Endothelial cell of umbilical vein (primary cell): ENCODE measurements around the gene SLC31A2. TPM values are rescaled to one million over a fixed set of nuclear protein-coding genes. Genes with fewer than 3 reads are reported as not detected.

Experiments used
- BruUV-seq: library from RNA; stranded (reverse); fragments of 400-500 nt; replicated peaks from 2 replicates; lab custom pipeline; 2021; lab: Mats Ljungman, UMichigan
- CTCF ChIA-PET: fragments of 300-600, 350-600 bp; sonication (Branson Sonifier 250); formaldehyde crosslinking; loops from one replicate; lab custom pipeline; 2021; ENCODE audit warnings: antibody characterized with exemption, inconsistent platforms; lab: Charles Lee
- POLR2A ChIA-PET: fragments of 300-600, 350-600 bp; sonication (Branson Sonifier 250); formaldehyde crosslinking; loops from one replicate; lab custom pipeline; 2021; ENCODE audit warnings: antibody characterized with exemption, inconsistent platforms; lab: Charles Lee
- DNase-seq: peaks from one replicate; pipeline ENCODE4 v3.0.0-alpha.2; 2011; ENCODE audit warnings: low read depth, low spot score
- FAIRE-seq: peaks from 2 replicates; lab custom pipeline; 2011; peaks lifted over from hg19 to GRCh38; lab: Jason Lieb, UNC
- H2AFZ ChIP-seq: 2 replicates; pipeline ENCODE4 v1.6.0; 2012; ENCODE audit warnings: low read depth, low read length, control low read depth, inconsistent platforms
- H3K27ac ChIP-seq: 2 replicates; pipeline ENCODE4 v1.5.1; 2011; ENCODE audit warnings: low read depth, mild to moderate bottlenecking, control low read depth, low read length, moderate library complexity; ENCODE audit not compliant: insufficient read depth
- H3K27me3 ChIP-seq, 2 experiments: 2 replicates each; pipeline versions ENCODE4 v1.6.0 to v1.6.1; 2011; ENCODE audit warnings: low read length in 2 of 2, mixed read lengths in 1 of 2; ENCODE audit not compliant: control insufficient read depth in 2 of 2, insufficient read depth in 2 of 2
- H3K36me3 ChIP-seq, 2 experiments: 2 replicates in 1 of 2; 3 replicates in 1 of 2; pipeline ENCODE4 v1.5.1; 2011; ENCODE audit warnings: low read length in 2 of 2, mild to moderate bottlenecking in 1 of 2, moderate library complexity in 1 of 2; ENCODE audit not compliant: control insufficient read depth in 2 of 2, insufficient read depth in 2 of 2; ENCODE audit errors: extremely low read depth in 1 of 2
- H3K4me1 ChIP-seq: 3 replicates; pipeline ENCODE4 v1.5.1; 2011; ENCODE audit warnings: mild to moderate bottlenecking, low read length; ENCODE audit not compliant: control insufficient read depth, insufficient read depth; ENCODE audit errors: extremely low read depth
- H3K4me2 ChIP-seq: 2 replicates; pipeline ENCODE4 v1.6.1; 2011; ENCODE audit warnings: low read length, control low read depth, mixed read lengths; ENCODE audit not compliant: insufficient read depth
- H3K4me3 ChIP-seq, 3 experiments: fragments of 200-600 bp in 1 of 3; sonication (generic), shearing (Covaris generic) in 1 of 3; replicated peaks in 1 of 3; 2 replicates each; pipeline ENCODE4 v1.5.1; 2011 to 2016; ENCODE audit warnings: control low read depth in 3 of 3, low read length in 3 of 3, mild to moderate bottlenecking in 2 of 3, inconsistent platforms in 1 of 3, low read depth in 1 of 3, moderate library complexity in 1 of 3; ENCODE audit not compliant: insufficient read depth in 1 of 3
- H3K79me2 ChIP-seq: 2 replicates; pipeline ENCODE4 v1.6.0; 2012; ENCODE audit warnings: low read length, inconsistent platforms; ENCODE audit not compliant: control insufficient read depth, insufficient read depth
- H3K9ac ChIP-seq: replicated peaks from 2 replicates; pipeline ENCODE3; 2011; ENCODE audit warnings: low read length, control low read depth; ENCODE audit not compliant: insufficient read depth; ENCODE audit errors: extremely low read depth
- H3K9me1 ChIP-seq: replicated peaks from 3 replicates; pipeline ENCODE4 v1.6.0; 2011; ENCODE audit warnings: mild to moderate bottlenecking, low read length; ENCODE audit not compliant: control insufficient read depth, insufficient read depth; ENCODE audit errors: extremely low read depth
- H3K9me3 ChIP-seq: replicated peaks from 2 replicates; pipeline ENCODE4 v1.5.1; 2012; ENCODE audit warnings: low read length, inconsistent platforms; ENCODE audit not compliant: control insufficient read depth, insufficient read depth
- H4K20me1 ChIP-seq: replicated peaks from 2 replicates; pipeline ENCODE3; 2011; ENCODE audit warnings: mild to moderate bottlenecking, low read length; ENCODE audit not compliant: control insufficient read depth, insufficient read depth; ENCODE audit errors: extremely low read depth
- CTCF ChIP-seq, 2 donors: IDR thresholded peaks; 1 replicate in 1 of 2; 2 replicates in 1 of 2; pipeline ENCODE4 v1.5.1; 2011; ENCODE audit warnings: low read length in 2 of 2, mild to moderate bottlenecking in 2 of 2, moderate library complexity in 2 of 2, control low read depth in 1 of 2, inconsistent platforms in 1 of 2, low read depth in 1 of 2; ENCODE audit not compliant: insufficient read depth in 1 of 2; ENCODE audit errors: extremely low read depth in 1 of 2
- FOS ChIP-seq: IDR thresholded peaks from 2 replicates; pipeline ENCODE4 v1.6.1; 2011; ENCODE audit warnings: mild to moderate bottlenecking, low read length, moderate library complexity, borderline replicate concordance; ENCODE audit not compliant: insufficient read depth
- GATA2 ChIP-seq: IDR thresholded peaks from 2 replicates; pipeline ENCODE4 v1.7.0; 2011; ENCODE audit warnings: low read depth, mild to moderate bottlenecking, moderate library complexity, mixed read lengths, low read length; ENCODE audit not compliant: insufficient read length, insufficient read depth
- JUN ChIP-seq: IDR thresholded peaks from 2 replicates; pipeline ENCODE4 v1.6.1; 2011; ENCODE audit warnings: borderline replicate concordance, low read depth; ENCODE audit not compliant: insufficient read length, insufficient read depth
- MYC ChIP-seq: IDR thresholded peaks from one replicate; pipeline ENCODE4 v1.6.1; 2011; ENCODE audit warnings: mild to moderate bottlenecking, low read depth, low read length
- POLR2A ChIP-seq: IDR thresholded peaks from 2 replicates; pipeline ENCODE4 v1.6.1; 2012; ENCODE audit warnings: low read depth, mild to moderate bottlenecking, control low read depth, low read length
- dilution Hi-C: fragments of 300-500 bp; cut with MboI; formaldehyde crosslinking; loops from one replicate; pipeline ENCODE4 v1.15.0; 2019; ENCODE audit warnings: low sequenced_read_pairs; ENCODE audit not compliant: extremely low pct_ligation_motif_present
- intact Hi-C: fragments of 100-400 bp; cut with micrococcal nuclease; formaldehyde crosslinking; loops from one replicate; pipeline ENCODE4 v1.10.0; 2022
- polyA plus RNA-seq, 4 experiments: library from polyadenylated mRNA; depleted of rRNA in 3 of 4; stranded (reverse) in 3 of 4; unstranded in 1 of 4; fragments of >200 nt; gene quantifications; 2 replicates each; pipeline versions ENCODE4 v1.2.1 to v1.2.3, GENCODE V29; 2011 to 2012; ENCODE audit warnings: missing spikeins in 1 of 4
- total RNA-seq: library from RNA; stranded (reverse); gene quantifications from 2 replicates; pipeline ENCODE4 v1.2.3, GENCODE V29; 2021

SLC31A2 gene
- total and polyA plus RNA-seq, 2 donors (not counting 3 experiments of a cell fraction or from before 2014, with no cell fraction given) = 3.7 to 9.8 TPM

GRCh38 chr9:113129466-113129865 lies 21.3 kb upstream of the SLC31A2 start:
- dilution Hi-C loops = no loop called here
- Histone ChIP-seq H3K4me2 (no peak overlapping the region), H3K9ac (no peak overlapping the region), H3K36me3 (no peaks in the 10 kb centered on the region), H4K20me1 (no peaks in the 10 kb centered on the region), H3K9me1 (no peaks in the 10 kb centered on the region), H3K4me3 (no peak overlapping the region), H3K4me1 (no peaks in the 10 kb centered on the region), H3K27ac (no peak overlapping the region), H2AFZ (no peak overlapping the region), H3K9me3 (no peaks in the 10 kb centered on the region), H3K79me2 (no peaks in the 10 kb centered on the region), H3K27me3 (peaks cover 0 to 2% of the 10 kb centered on the region in 2 experiments)
- FAIRE-seq (no peak), DNase-seq (no peak)
- intact Hi-C loops = no loop called here
- no peak for TF ChIP-seq MYC
- TF ChIP-seq GATA2 = no peak
- no peak for TF ChIP-seq JUN
- TF ChIP-seq FOS = no peak
- ChIA-PET CTCF (no interaction called here), POLR2A (no interaction called here)
- no TSS peak for BruUV-seq

GRCh38 chr9:113129884-113130283 lies 20.9 kb upstream of the SLC31A2 start:
- no TSS peak for BruUV-seq
- H3K9me3 ChIP-seq = no peaks in the 10 kb centered on the region
- H3K9ac ChIP-seq = no peak overlapping the region
- no peaks in the 10 kb centered on the region for H4K20me1 ChIP-seq
- POLR2A ChIA-PET = no interaction called here
- dilution Hi-C loops (no loop called here), intact Hi-C loops (no loop called here)
- H3K4me3 ChIP-seq = no peak overlapping the region
- CTCF ChIA-PET = no interaction called here
- DNase-seq = no peak
- no peaks in the 10 kb centered on the region for H3K4me1 ChIP-seq
- H3K4me2 ChIP-seq = no peak overlapping the region
- H2AFZ ChIP-seq = no peak overlapping the region
- H3K27me3 ChIP-seq = peaks cover 0 to 2% of the 10 kb centered on the region in 2 experiments
- TF ChIP-seq FOS (no peak), MYC (no peak), CTCF (IDR thresholded peaks at IDR 0.05; ENCODE audit: extremely low read depth in 1 of 2, insufficient read depth in 1 of 2, low read depth in 1 of 2, low read length in 2 of 2) (no peak), POLR2A (no peak), GATA2 (no peak), JUN (no peak)
- no peak overlapping the region for H3K27ac ChIP-seq
- no peak for FAIRE-seq
- H3K9me1 ChIP-seq = no peaks in the 10 kb centered on the region
- no peaks in the 10 kb centered on the region for H3K36me3 ChIP-seq
- H3K79me2 ChIP-seq = no peaks in the 10 kb centered on the region
